K562 (cell line): Measurements from ENCODE around the gene PHLDB3. TPM values are rescaled to one million over a fixed set of nuclear protein-coding genes. Genes with fewer than 3 reads are reported as not detected.
A peak's percentile ranks its signal among the peaks of the same experiment; 100 is the strongest.

Experiments
- CCNT2 ChIP-seq: IDR thresholded peaks from 2 replicates; pipeline ENCODE4 v1.6.1; 2011; ENCODE audit warnings: borderline replicate concordance, low read depth, mild to moderate bottlenecking, moderate library complexity, mixed read lengths, low read length; ENCODE audit not compliant: insufficient read length; ENCODE audit errors: extremely low read depth
- ESRRA ChIP-seq: fragments of 450-650 bp; IDR thresholded peaks from 2 replicates; pipeline ENCODE4 v1.6.1; 2014; ENCODE audit warnings: low read depth, mild to moderate bottlenecking, moderate library complexity, borderline replicate concordance
- HOXB6 ChIP-seq: fragments of 250-450 bp; sonication (Bioruptor Pico); IDR thresholded peaks from 2 replicates; pipeline ENCODE4 v1.5.1; 2022; ENCODE audit warnings: mild to moderate bottlenecking, borderline replicate concordance
- JUNB ChIP-seq: fragments of 450-650 bp; formaldehyde crosslinking; conservative IDR thresholded peaks from 2 replicates; pipeline ENCODE4 v1.4.0; 2020; ENCODE audit warnings: mild to moderate bottlenecking
- PCBP1 ChIP-seq: fragments of 200-400 bp; formaldehyde crosslinking; IDR thresholded peaks from 2 replicates; pipeline ENCODE4 v1.6.1; 2018; ENCODE audit warnings: mild to moderate bottlenecking, low read depth, low read length; ENCODE audit not compliant: poor library complexity, severe bottlenecking
- POLR2G ChIP-seq: fragments of 200-400 bp; formaldehyde crosslinking; IDR thresholded peaks from 2 replicates; pipeline ENCODE4 v1.6.1; 2017; ENCODE audit warnings: low read depth, mild to moderate bottlenecking, antibody characterized with exemption, low read length, moderate library complexity
- RB1 ChIP-seq: fragments of 450-650 bp; IDR thresholded peaks from 2 replicates; pipeline ENCODE4 v1.6.1; 2017; ENCODE audit warnings: low read depth, mild to moderate bottlenecking
- RBBP5 ChIP-seq: fragments of 200-600 bp; sonication (generic); IDR thresholded peaks from 2 replicates; pipeline ENCODE4 v1.6.1; 2012; ENCODE audit warnings: borderline replicate concordance, mild to moderate bottlenecking, low read length, control low read depth, inconsistent platforms; ENCODE audit not compliant: insufficient read depth, poor library complexity, severe bottlenecking
- SP2 ChIP-seq: IDR thresholded peaks from 2 replicates; pipeline ENCODE4 v1.6.1; 2011; ENCODE audit warnings: mild to moderate bottlenecking, low read depth, low read length, moderate library complexity; ENCODE audit not compliant: poor library complexity, severe bottlenecking; ENCODE audit errors: extremely low read depth
- TBL1XR1 ChIP-seq, 2 experiments: IDR thresholded peaks; 2 replicates each; pipeline ENCODE4 v1.6.1; 2012; ENCODE audit warnings: improper control_type of control experiment in 2 of 2, low read length in 2 of 2, mild to moderate bottlenecking in 1 of 2
- ZNF354B ChIP-seq: fragments of 250-450 bp; sonication (Bioruptor Pico); IDR thresholded peaks from 2 replicates; pipeline ENCODE4 v1.4.0; 2020
- polyA plus RNA-seq, 8 experiments: library from polyadenylated mRNA; depleted of rRNA in 4 of 8; stranded (reverse) in 5 of 8; unstranded in 3 of 8; fragments of >200 nt; fragmentation: Nextera tagmentation in 2 of 8; fragmentation: Illumina TruSeq in 1 of 8; extraction: Ambion mirVana in 2 of 8; extraction: Trizol in 1 of 8; gene quantifications; 2 replicates each; pipeline versions ENCODE4 v1.2.1 to v1.2.3, GENCODE V29; 2011 to 2014; ENCODE audit warnings: inconsistent platforms in 1 of 8, missing spikeins in 1 of 8
- total RNA-seq, 7 experiments: library from RNA; depleted of rRNA in 6 of 7; stranded (reverse); fragments of >200 nt in 6 of 7; fragmentation: Illumina TruSeq in 2 of 7; extraction: Trizol in 2 of 7; gene quantifications; 2 replicates each; pipeline versions ENCODE4 v1.2.1 to v1.2.3, GENCODE V29; 2011 to 2021; ENCODE audit warnings: low replicate concordance in 1 of 7
- TF ChIP-seq, protein P1 (sequence below): IDR thresholded peaks from 2 replicates; pipeline ENCODE4 v1.6.1; 2012; ENCODE audit warnings: low read depth, low read length, improper control_type of control experiment, borderline replicate concordance
- TF ChIP-seq, protein P2 (sequence below): sonication (generic); formaldehyde crosslinking; IDR thresholded peaks from 2 replicates; pipeline ENCODE4 v1.8.0; 2022; ENCODE audit warnings: mild to moderate bottlenecking, missing genetic modification reagents
- TF ChIP-seq, protein P3 (sequence below): sonication (generic); IDR thresholded peaks from 2 replicates; pipeline ENCODE4 v1.6.1; 2016
- TF ChIP-seq, protein P4 (sequence below): fragments of 450-650 bp; IDR thresholded peaks from 2 replicates; pipeline ENCODE4 v1.6.1; 2016; ENCODE audit warnings: mild to moderate bottlenecking
- TF ChIP-seq, protein P5 (sequence below): sonication (generic); formaldehyde crosslinking; IDR thresholded peaks from 2 replicates; pipeline ENCODE4 v1.8.1; 2022; ENCODE audit warnings: missing genetic modification reagents
- TF ChIP-seq, protein P6 (sequence below): sonication (generic); formaldehyde crosslinking; IDR thresholded peaks from 2 replicates; pipeline ENCODE4 v1.8.1; 2023; ENCODE audit warnings: mild to moderate bottlenecking, missing genetic modification reagents, moderate library complexity

The PHLDB3 gene
- total and polyA plus RNA-seq, 9 of the 15 experiments (the other 6 are each of a cell fraction or from before 2014, with no cell fraction given): 0.04 to 23.5 (median 3.9) TPM

DNA sequence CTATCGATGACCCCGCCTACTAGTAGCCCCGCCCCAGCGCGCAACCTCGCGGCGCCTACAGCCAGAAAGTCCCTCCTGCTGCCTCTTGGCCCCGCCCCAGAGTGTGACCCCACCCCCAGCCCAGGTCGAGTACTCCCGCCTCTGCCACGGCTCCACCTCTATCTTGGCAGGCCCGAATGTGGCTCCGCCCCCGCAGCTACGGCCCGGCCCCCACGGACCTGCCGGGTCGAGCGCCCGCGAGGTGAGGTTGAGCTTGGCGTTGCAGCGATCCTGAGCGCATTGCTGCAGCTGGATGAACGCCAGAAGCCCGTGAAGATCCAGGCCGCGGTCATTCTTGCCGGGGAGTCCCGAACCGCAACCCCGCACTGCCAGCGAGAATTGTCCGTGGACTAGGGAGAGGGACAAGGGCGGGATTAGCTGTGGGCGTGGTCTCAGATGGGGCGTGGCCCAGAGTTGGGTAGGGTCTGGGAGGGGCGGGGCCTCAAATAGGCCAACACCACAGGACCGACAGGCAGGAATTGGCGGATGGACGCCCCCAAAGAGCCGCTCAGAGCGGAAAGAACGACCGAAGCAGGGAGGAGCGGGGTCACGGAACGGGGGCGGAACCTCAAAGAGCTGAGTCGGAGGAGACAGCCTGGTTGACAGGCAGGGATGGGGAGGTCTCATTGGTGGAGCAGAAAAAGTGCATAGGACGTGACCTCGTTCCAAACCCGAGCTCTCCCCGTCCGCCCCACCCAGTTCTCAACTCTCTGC lies 41.0 kb downstream of the PHLDB3 start (continued):
- TF ChIP-seq, protein P1, sequence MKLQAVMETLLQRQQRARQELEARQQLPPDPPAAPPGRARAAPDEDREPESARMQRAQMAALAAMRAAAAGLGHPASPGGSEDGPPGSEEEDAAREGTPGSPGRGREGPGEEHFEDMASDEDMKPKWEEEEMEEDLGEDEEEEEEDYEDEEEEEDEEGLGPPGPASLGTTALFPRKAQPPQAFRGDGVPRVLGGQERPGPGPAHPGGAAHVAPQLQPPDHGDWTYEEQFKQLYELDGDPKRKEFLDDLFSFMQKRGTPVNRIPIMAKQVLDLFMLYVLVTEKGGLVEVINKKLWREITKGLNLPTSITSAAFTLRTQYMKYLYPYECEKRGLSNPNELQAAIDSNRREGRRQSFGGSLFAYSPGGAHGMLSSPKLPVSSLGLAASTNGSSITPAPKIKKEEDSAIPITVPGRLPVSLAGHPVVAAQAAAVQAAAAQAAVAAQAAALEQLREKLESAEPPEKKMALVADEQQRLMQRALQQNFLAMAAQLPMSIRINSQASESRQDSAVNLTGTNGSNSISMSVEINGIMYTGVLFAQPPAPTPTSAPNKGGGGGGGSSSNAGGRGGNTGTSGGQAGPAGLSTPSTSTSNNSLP: no peak
- peak; percentile 60 for TF ChIP-seq POLR2G
- peak; percentile 26; the same call in 1 of the 2 replicates for TF ChIP-seq RB1
- TF ChIP-seq ZNF354B (CRISPR knock-in tag): no peak
- no peak for TF ChIP-seq JUNB (CRISPR knock-in tag)
- TF ChIP-seq ESRRA: no peak
- TF ChIP-seq PCBP1: no peak
- TF ChIP-seq, protein P2, sequence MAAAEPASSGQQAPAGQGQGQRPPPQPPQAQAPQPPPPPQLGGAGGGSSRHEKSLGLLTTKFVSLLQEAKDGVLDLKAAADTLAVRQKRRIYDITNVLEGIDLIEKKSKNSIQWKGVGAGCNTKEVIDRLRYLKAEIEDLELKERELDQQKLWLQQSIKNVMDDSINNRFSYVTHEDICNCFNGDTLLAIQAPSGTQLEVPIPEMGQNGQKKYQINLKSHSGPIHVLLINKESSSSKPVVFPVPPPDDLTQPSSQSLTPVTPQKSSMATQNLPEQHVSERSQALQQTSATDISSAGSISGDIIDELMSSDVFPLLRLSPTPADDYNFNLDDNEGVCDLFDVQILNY (CRISPR knock-in tag): no peak
- TF ChIP-seq, protein P3, sequence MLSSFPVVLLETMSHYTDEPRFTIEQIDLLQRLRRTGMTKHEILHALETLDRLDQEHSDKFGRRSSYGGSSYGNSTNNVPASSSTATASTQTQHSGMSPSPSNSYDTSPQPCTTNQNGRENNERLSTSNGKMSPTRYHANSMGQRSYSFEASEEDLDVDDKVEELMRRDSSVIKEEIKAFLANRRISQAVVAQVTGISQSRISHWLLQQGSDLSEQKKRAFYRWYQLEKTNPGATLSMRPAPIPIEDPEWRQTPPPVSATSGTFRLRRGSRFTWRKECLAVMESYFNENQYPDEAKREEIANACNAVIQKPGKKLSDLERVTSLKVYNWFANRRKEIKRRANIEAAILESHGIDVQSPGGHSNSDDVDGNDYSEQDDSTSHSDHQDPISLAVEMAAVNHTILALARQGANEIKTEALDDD: no peak
- peak; percentile 18 for TF ChIP-seq CCNT2
- no peak for TF ChIP-seq SP2
- TF ChIP-seq HOXB6 (CRISPR knock-in tag): no peak
- TF ChIP-seq, protein P4, sequence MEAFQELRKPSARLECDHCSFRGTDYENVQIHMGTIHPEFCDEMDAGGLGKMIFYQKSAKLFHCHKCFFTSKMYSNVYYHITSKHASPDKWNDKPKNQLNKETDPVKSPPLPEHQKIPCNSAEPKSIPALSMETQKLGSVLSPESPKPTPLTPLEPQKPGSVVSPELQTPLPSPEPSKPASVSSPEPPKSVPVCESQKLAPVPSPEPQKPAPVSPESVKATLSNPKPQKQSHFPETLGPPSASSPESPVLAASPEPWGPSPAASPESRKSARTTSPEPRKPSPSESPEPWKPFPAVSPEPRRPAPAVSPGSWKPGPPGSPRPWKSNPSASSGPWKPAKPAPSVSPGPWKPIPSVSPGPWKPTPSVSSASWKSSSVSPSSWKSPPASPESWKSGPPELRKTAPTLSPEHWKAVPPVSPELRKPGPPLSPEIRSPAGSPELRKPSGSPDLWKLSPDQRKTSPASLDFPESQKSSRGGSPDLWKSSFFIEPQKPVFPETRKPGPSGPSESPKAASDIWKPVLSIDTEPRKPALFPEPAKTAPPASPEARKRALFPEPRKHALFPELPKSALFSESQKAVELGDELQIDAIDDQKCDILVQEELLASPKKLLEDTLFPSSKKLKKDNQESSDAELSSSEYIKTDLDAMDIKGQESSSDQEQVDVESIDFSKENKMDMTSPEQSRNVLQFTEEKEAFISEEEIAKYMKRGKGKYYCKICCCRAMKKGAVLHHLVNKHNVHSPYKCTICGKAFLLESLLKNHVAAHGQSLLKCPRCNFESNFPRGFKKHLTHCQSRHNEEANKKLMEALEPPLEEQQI: no peak
- TF ChIP-seq, protein P5, sequence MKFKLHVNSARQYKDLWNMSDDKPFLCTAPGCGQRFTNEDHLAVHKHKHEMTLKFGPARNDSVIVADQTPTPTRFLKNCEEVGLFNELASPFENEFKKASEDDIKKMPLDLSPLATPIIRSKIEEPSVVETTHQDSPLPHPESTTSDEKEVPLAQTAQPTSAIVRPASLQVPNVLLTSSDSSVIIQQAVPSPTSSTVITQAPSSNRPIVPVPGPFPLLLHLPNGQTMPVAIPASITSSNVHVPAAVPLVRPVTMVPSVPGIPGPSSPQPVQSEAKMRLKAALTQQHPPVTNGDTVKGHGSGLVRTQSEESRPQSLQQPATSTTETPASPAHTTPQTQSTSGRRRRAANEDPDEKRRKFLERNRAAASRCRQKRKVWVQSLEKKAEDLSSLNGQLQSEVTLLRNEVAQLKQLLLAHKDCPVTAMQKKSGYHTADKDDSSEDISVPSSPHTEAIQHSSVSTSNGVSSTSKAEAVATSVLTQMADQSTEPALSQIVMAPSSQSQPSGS: no peak
- peak; percentile 25 for TF ChIP-seq RBBP5
- TF ChIP-seq, protein P6, sequence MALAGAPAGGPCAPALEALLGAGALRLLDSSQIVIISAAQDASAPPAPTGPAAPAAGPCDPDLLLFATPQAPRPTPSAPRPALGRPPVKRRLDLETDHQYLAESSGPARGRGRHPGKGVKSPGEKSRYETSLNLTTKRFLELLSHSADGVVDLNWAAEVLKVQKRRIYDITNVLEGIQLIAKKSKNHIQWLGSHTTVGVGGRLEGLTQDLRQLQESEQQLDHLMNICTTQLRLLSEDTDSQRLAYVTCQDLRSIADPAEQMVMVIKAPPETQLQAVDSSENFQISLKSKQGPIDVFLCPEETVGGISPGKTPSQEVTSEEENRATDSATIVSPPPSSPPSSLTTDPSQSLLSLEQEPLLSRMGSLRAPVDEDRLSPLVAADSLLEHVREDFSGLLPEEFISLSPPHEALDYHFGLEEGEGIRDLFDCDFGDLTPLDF (CRISPR knock-in tag): peak; percentile 75; the same call in 1 of the 2 replicates
- TF ChIP-seq TBL1XR1 (IDR thresholded peaks at IDR 0.05; ENCODE audit: low read length in 2 of 2): no peak
